BLaER1 treated with 17β-estradiol and CSF1 and Interleukin-3, amounts not matched to agents 10 nM and 100 nM (cell line): ENCODE measurements around the gene KRT82.

Experiments
- H3K27ac ChIP-seq, 11 experiments: shearing (Covaris generic); formaldehyde crosslinking; 2 replicates each; pipeline ENCODE4 v1.8.1; 2022
- H3K27me3 ChIP-seq, 11 experiments: shearing (Covaris generic); formaldehyde crosslinking; 2 replicates each; pipeline ENCODE4 v1.8.1; 2022
- H3K36me3 ChIP-seq, 11 experiments: shearing (Covaris generic); formaldehyde crosslinking; 2 replicates each; pipeline ENCODE4 v1.8.1; 2022
- H3K4me1 ChIP-seq, 10 experiments: shearing (Covaris generic); formaldehyde crosslinking; 2 replicates each; pipeline ENCODE4 v1.8.1; 2022
- H3K4me2 ChIP-seq, 11 experiments: shearing (Covaris generic); formaldehyde crosslinking; 2 replicates each; pipeline ENCODE4 v1.8.1; 2022
- H3K4me3 ChIP-seq, 10 experiments: shearing (Covaris generic); formaldehyde crosslinking; 2 replicates each; pipeline ENCODE4 v1.8.1; 2022
- H3K9ac ChIP-seq, 11 experiments: shearing (Covaris generic); formaldehyde crosslinking; 2 replicates each; pipeline ENCODE4 v1.8.1; 2022
- H3K9me3 ChIP-seq, 11 experiments: shearing (Covaris generic); formaldehyde crosslinking; replicated peaks in 1 of 11; 2 replicates each; pipeline ENCODE4 v1.8.1; 2022
- H4K20me1 ChIP-seq, 11 experiments: shearing (Covaris generic); formaldehyde crosslinking; 2 replicates each; pipeline ENCODE4 v1.8.1; 2022
- Cebpa-rat ChIP-seq, 11 experiments: shearing (Covaris generic); IDR thresholded peaks; 2 replicates each; pipeline ENCODE4 v1.8.1; 2022

The KRT82 gene

GRCh38 chr12:52353766-52354165 is 52.4 kb downstream of the KRT82 start:
- Histone ChIP-seq H3K36me3 (no peaks in the 10 kb centered on the region), H3K4me3 (no peak overlapping the region), H3K9me3 (0 out of 22 replicates have a peak, but pooled peaks cover 0 to 6% (median 0%) of the 10 kb centered on the region in 11 experiments), H3K4me2 (no peak overlapping the region), H3K9ac (no peak overlapping the region), H3K27ac (no peak overlapping the region), H4K20me1 (no peaks in the 10 kb centered on the region), H3K27me3 (no peaks in the 10 kb centered on the region), H3K4me1 (peaks cover 18 to 61% (median 43%) of the 10 kb centered on the region in 10 experiments)
- no peak for TF ChIP-seq Cebpa-rat (IDR thresholded peaks at IDR 0.05)

GRCh38 chr12:52352951-52353350 is 53.2 kb downstream of the KRT82 start:
- Histone ChIP-seq H3K4me1 (peaks cover 12 to 58% (median 34%) of the 10 kb centered on the region in 10 experiments), H3K9me3 (0 out of 22 replicates have a peak, but pooled peaks cover 0 to 6% (median 0%) of the 10 kb centered on the region in 11 experiments), H3K9ac (no peak overlapping the region), H3K27me3 (no peaks in the 10 kb centered on the region), H3K27ac (no peak overlapping the region; a peak in 1 of 22 replicates), H4K20me1 (no peaks in the 10 kb centered on the region), H3K4me2 (peak overlapping the region in 3 of 11 experiments; percentile 45 to 67 (median 64); a peak in 2 of 22 replicates), H3K4me3 (no peak overlapping the region), H3K36me3 (no peaks in the 10 kb centered on the region)
- TF ChIP-seq Cebpa-rat (IDR thresholded peaks at IDR 0.05): no peak

GRCh38 chr12:52351196-52352059 is 54.7 kb downstream of the KRT82 start:
- Histone ChIP-seq H3K9me3 (0 out of 22 replicates have a peak, but pooled peaks cover 0 to 4% (median 0%) of the 10 kb centered on the region in 11 experiments), H4K20me1 (no peaks in the 10 kb centered on the region), H3K36me3 (no peaks in the 10 kb centered on the region), H3K4me1 (peaks cover 19 to 62% (median 41%) of the 10 kb centered on the region in 10 experiments), H3K27ac (peak overlapping the region in 5 of 11 experiments; percentile 4 to 47 (median 32); a peak in 7 of 22 replicates), H3K27me3 (no peaks in the 10 kb centered on the region), H3K4me3 (no peak overlapping the region), H3K9ac (no peak overlapping the region), H3K4me2 (peak overlapping the region; percentile 45 to 74 (median 67))
- TF ChIP-seq Cebpa-rat (IDR thresholded peaks at IDR 0.05): peak in 4 of 11 experiments; percentile 54 to 69 (median 54); a peak in 5 of 22 replicates

GRCh38 chr12:52350786-52351185 is 55.3 kb downstream of the KRT82 start:
- Histone ChIP-seq H3K9ac (no peak overlapping the region), H3K4me3 (no peak overlapping the region), H3K36me3 (no peaks in the 10 kb centered on the region), H3K4me1 (peaks cover 25 to 68% (median 48%) of the 10 kb centered on the region in 10 experiments), H3K9me3 (no peaks in the 10 kb centered on the region), H3K27me3 (no peaks in the 10 kb centered on the region), H4K20me1 (no peaks in the 10 kb centered on the region), H3K27ac (peak overlapping the region in 2 of 11 experiments; percentile 4 to 39; a peak in 3 of 22 replicates), H3K4me2 (peak overlapping the region; percentile 45 to 74 (median 67); a peak in 20 of 22 replicates)
- no peak for TF ChIP-seq Cebpa-rat (IDR thresholded peaks at IDR 0.05)

GRCh38 chr12:52350021-52350620 is 56.0 kb downstream of the KRT82 start:
- no peak for TF ChIP-seq Cebpa-rat (IDR thresholded peaks at IDR 0.05)
- no peaks in the 10 kb centered on the region for H3K36me3 ChIP-seq
- no peak overlapping the region for H3K9ac ChIP-seq
- H3K4me2 ChIP-seq: peak overlapping the region in 5 of 11 experiments; percentile 4 to 67 (median 27); a peak in 6 of 22 replicates
- no peaks in the 10 kb centered on the region for H3K27me3 ChIP-seq
- no peaks in the 10 kb centered on the region for H3K9me3 ChIP-seq
- H3K4me3 ChIP-seq: no peak overlapping the region
- no peak overlapping the region for H3K27ac ChIP-seq
- no peaks in the 10 kb centered on the region for H4K20me1 ChIP-seq
- peaks cover 26 to 72% (median 49%) of the 10 kb centered on the region in 10 experiments for H3K4me1 ChIP-seq

GRCh38 chr12:52349196-52349595 is 56.9 kb downstream of the KRT82 start:
- peak overlapping the region in 8 of 11 experiments; percentile 13 to 44 (median 32); a peak in 12 of 22 replicates for H3K4me2 ChIP-seq
- no peak overlapping the region for H3K4me3 ChIP-seq
- H3K4me1 ChIP-seq: peaks cover 26 to 72% (median 49%) of the 10 kb centered on the region in 10 experiments
- peaks cover 0 to 2% (median 0%) of the 10 kb centered on the region in 11 experiments; a peak in 2 of 22 replicates for H3K9me3 ChIP-seq
- no peak overlapping the region for H3K9ac ChIP-seq
- no peak for TF ChIP-seq Cebpa-rat (IDR thresholded peaks at IDR 0.05)
- no peaks in the 10 kb centered on the region for H3K27me3 ChIP-seq
- no peaks in the 10 kb centered on the region for H3K36me3 ChIP-seq
- no peaks in the 10 kb centered on the region for H4K20me1 ChIP-seq
- no peak overlapping the region for H3K27ac ChIP-seq

- Histone ChIP-seq H3K4me3 (no peak overlapping the region), H3K9me3 (peaks cover 0 to 14% (median 9%) of the 10 kb centered on the region in 11 experiments; a peak in 15 of 22 replicates), H3K27ac (no peak overlapping the region), H3K27me3 (no peaks in the 10 kb centered on the region), H3K4me1 (peaks cover 26 to 69% (median 50%) of the 10 kb centered on the region in 10 experiments), H3K9ac (no peak overlapping the region), H3K4me2 (peak overlapping the region in 4 of 11 experiments; percentile 66 to 74 (median 72); a peak in 6 of 22 replicates), H3K36me3 (no peaks in the 10 kb centered on the region), H4K20me1 (no peaks in the 10 kb centered on the region)
- TF ChIP-seq Cebpa-rat (IDR thresholded peaks at IDR 0.05): no peak
Observed at GRCh38 chr12:52347551-52348510, 58.3 kb downstream of the KRT82 start.

- Histone ChIP-seq H3K36me3 (no peaks in the 10 kb centered on the region), H3K4me2 (peak overlapping the region; percentile 19 to 75 (median 66); a peak in 20 of 22 replicates), H3K4me1 (peaks cover 24 to 60% (median 42%) of the 10 kb centered on the region in 10 experiments), H3K27me3 (no peaks in the 10 kb centered on the region), H3K4me3 (no peak overlapping the region), H4K20me1 (no peaks in the 10 kb centered on the region), H3K9ac (peak overlapping the region in 3 of 11 experiments; percentile 5 to 33 (median 26); a peak in 3 of 22 replicates), H3K9me3 (peaks cover 0 to 14% (median 9%) of the 10 kb centered on the region in 11 experiments; a peak in 15 of 22 replicates), H3K27ac (peak overlapping the region in 5 of 11 experiments; percentile 5 to 54 (median 44); a peak in 6 of 22 replicates)
- no peak for TF ChIP-seq Cebpa-rat (IDR thresholded peaks at IDR 0.05)
Observed at GRCh38 chr12:52347016-52347415, 59.1 kb downstream of the KRT82 start.
